Testis (tissue), 3 donors: ENCODE data around the gene PBX2. TPM values are rescaled to one million over a fixed set of nuclear protein-coding genes. Genes with fewer than 3 reads are reported as not detected.
"Not testable (repeated sequence)": the region's sequence is repeated elsewhere in the genome, so short reads cannot be mapped to it uniquely, and the experiment has no call there.

Experiments used
- DNase-seq: peaks from one replicate; pipeline ENCODE4 v3.0.0-alpha.2; 2019
- H3K27ac ChIP-seq, 2 donors: fragments of 200-600 bp; sonication (generic); one replicate each; pipeline ENCODE4 v1.5.1; 2019
- H3K27me3 ChIP-seq: fragments of 200-600 bp; sonication (generic); one replicate; pipeline ENCODE4 v1.5.1; 2019
- H3K36me3 ChIP-seq: fragments of 200-600 bp; sonication (generic); one replicate; pipeline ENCODE4 v1.5.1; 2017; ENCODE audit warnings: low read depth; ENCODE audit errors: missing control alignments
- H3K4me1 ChIP-seq: fragments of 200-600 bp; sonication (generic); one replicate; pipeline ENCODE4 v1.5.1; 2019
- H3K4me3 ChIP-seq, 2 donors: fragments of 200-600 bp; sonication (generic); one replicate each; pipeline ENCODE4 v1.5.1; 2017 to 2019
- H3K9me3 ChIP-seq: fragments of 200-600 bp; sonication (generic); one replicate; pipeline ENCODE4 v1.5.1; 2017
- POLR2A ChIP-seq: fragments of 450-650 bp; IDR thresholded peaks from one replicate; pipeline ENCODE4 v1.6.1; 2017; ENCODE audit warnings: antibody characterized with exemption, mild to moderate bottlenecking, moderate library complexity
- WGBS, 2 donors: methylation state at CpG; one replicate each; pipeline ENCODE4 v1.1.5; 2018; 5-methylcytosine and 5-hydroxymethylcytosine counted together
- intact Hi-C: fragments of 100-400 bp; cut with DNase I; formaldehyde crosslinking; loops from one replicate; pipeline ENCODE4 v1.15.1; 2023; ENCODE audit warnings: low total_unique reads
- polyA plus RNA-seq: library from polyadenylated mRNA; stranded (reverse); fragments of 350-450 nt; fragmentation: Illumina TruSeq; extraction: RNeasy Lipid Tissue Mini Kit (QIAGEN cat#74804); gene quantifications from one replicate; pipeline ENCODE4 v1.2.3, GENCODE V29; 2014; ENCODE audit warnings: low read depth, low replicate concordance; ENCODE audit not compliant: insufficient read depth
- total RNA-seq, 2 donors: library from RNA; depleted of rRNA; stranded (reverse); fragments of >200 nt; gene quantifications; one replicate each; pipeline ENCODE4 v1.2.3, GENCODE V29; 2016
- TF ChIP-seq, protein P1 (sequence below), 3 experiments: fragments of 450-650 bp in 2 of 3; fragments of 200-600 bp in 1 of 3; sonication (generic) in 1 of 3; IDR thresholded peaks; one replicate each; pipeline ENCODE4 v1.5.1; 2016 to 2019; ENCODE audit warnings: antibody characterized with exemption in 3 of 3, mild to moderate bottlenecking in 2 of 3, moderate library complexity in 1 of 3

Gene PBX2
- total and polyA plus RNA-seq, 3 donors from 2014 or later: 65.0 to 111 (median 97.9) TPM

GRCh38 chr6:32148289-32149091 lies 41.5 kb downstream of the PBX2 start:
- DNase-seq: peak; percentile 73
- intact Hi-C loops: no loop called here

GRCh38 chr6:32147401-32148132 lies 42.4 kb downstream of the PBX2 start:
- H3K27ac ChIP-seq: no peak overlapping the region
- peaks cover 10% of the 10 kb centered on the region for H3K4me1 ChIP-seq
- 82 to 97% methylated on average over 4 of the region's 4 CpGs for WGBS, 2 donors
- no peaks in the 10 kb centered on the region for H3K36me3 ChIP-seq
- H3K27me3 ChIP-seq: no peaks in the 10 kb centered on the region
- no peak overlapping the region for H3K4me3 ChIP-seq
- DNase-seq: no peak
- TF ChIP-seq, protein P1, sequence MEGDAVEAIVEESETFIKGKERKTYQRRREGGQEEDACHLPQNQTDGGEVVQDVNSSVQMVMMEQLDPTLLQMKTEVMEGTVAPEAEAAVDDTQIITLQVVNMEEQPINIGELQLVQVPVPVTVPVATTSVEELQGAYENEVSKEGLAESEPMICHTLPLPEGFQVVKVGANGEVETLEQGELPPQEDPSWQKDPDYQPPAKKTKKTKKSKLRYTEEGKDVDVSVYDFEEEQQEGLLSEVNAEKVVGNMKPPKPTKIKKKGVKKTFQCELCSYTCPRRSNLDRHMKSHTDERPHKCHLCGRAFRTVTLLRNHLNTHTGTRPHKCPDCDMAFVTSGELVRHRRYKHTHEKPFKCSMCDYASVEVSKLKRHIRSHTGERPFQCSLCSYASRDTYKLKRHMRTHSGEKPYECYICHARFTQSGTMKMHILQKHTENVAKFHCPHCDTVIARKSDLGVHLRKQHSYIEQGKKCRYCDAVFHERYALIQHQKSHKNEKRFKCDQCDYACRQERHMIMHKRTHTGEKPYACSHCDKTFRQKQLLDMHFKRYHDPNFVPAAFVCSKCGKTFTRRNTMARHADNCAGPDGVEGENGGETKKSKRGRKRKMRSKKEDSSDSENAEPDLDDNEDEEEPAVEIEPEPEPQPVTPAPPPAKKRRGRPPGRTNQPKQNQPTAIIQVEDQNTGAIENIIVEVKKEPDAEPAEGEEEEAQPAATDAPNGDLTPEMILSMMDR (IDR thresholded peaks at IDR 0.05): no peak
- TF ChIP-seq POLR2A: no peak
- intact Hi-C loops: no loop called here
- H3K9me3 ChIP-seq: no peaks in the 10 kb centered on the region

More at GRCh38 chr6:32148289-32149091, 41.5 kb downstream of the PBX2 start:
- H3K4me3 ChIP-seq: peak overlapping the region; percentile 6 to 12
- WGBS, 2 donors: 49 to 50% methylated on average over 39 of the region's 39 CpGs
- no peaks in the 10 kb centered on the region for H3K27me3 ChIP-seq
- peaks cover 16% of the 10 kb centered on the region for H3K4me1 ChIP-seq
- no peaks in the 10 kb centered on the region for H3K9me3 ChIP-seq
- H3K36me3 ChIP-seq: no peaks in the 10 kb centered on the region
- no peak overlapping the region for H3K27ac ChIP-seq
- no peak for TF ChIP-seq POLR2A
- TF ChIP-seq, protein P1 (IDR thresholded peaks at IDR 0.05): no peak

GRCh38 chr6:32146687-32147086 lies 43.3 kb downstream of the PBX2 start:
- no peaks in the 10 kb centered on the region for H3K36me3 ChIP-seq
- H3K4me3 ChIP-seq: no peak overlapping the region
- DNase-seq: no peak
- no peak for TF ChIP-seq POLR2A
- TF ChIP-seq, protein P1 (IDR thresholded peaks at IDR 0.05): no peak
- 44 to 57% methylated on average over 4 of the region's 4 CpGs for WGBS, 2 donors
- no peaks in the 10 kb centered on the region for H3K9me3 ChIP-seq
- peaks cover 4% of the 10 kb centered on the region for H3K4me1 ChIP-seq
- no peak overlapping the region for H3K27ac ChIP-seq
- intact Hi-C loops: no loop called here
- H3K27me3 ChIP-seq: no peaks in the 10 kb centered on the region

- DNase-seq: no peak
- Histone ChIP-seq H3K27ac (no peak overlapping the region), H3K27me3 (no peaks in the 10 kb centered on the region), H3K4me3 (no peak overlapping the region), H3K4me1 (peaks cover under 1% of the 10 kb centered on the region), H3K9me3 (no peaks in the 10 kb centered on the region), H3K36me3 (no peaks in the 10 kb centered on the region)
- 68 to 79% methylated on average over 1 of the region's 1 CpG for WGBS, 2 donors
- TF ChIP-seq, protein P1 (IDR thresholded peaks at IDR 0.05): no peak
- no peak for TF ChIP-seq POLR2A
- intact Hi-C loops: no loop called here
These were observed 43.7 kb downstream of the PBX2 start for GRCh38 chr6:32146287-32146686.

- H3K27ac ChIP-seq: peak overlapping the region in 1 of 2 donors; percentile 41
- H3K36me3 ChIP-seq, H3K9me3 ChIP-seq, intact Hi-C loops, H3K4me3 ChIP-seq, H3K27me3 ChIP-seq: not testable (repeated sequence)
- DNase-seq: peak; percentile 74
- peaks cover 14% of the 10 kb centered on the region for H3K4me1 ChIP-seq
- WGBS, 2 donors: 53 to 56% methylated on average over 7 of the region's 7 CpGs
These were observed 45.8 kb downstream of the PBX2 start for GRCh38 chr6:32144238-32144637.
